Panc1 (cell line): ENCODE results near the gene LHFPL5.

Source experiments
- CTCF ChIP-seq: fragments of 450-650 bp; IDR thresholded peaks from 2 replicates; pipeline ENCODE4 v1.5.1; 2017; ENCODE audit warnings: mild to moderate bottlenecking
- POLR2AphosphoS5 ChIP-seq: IDR thresholded peaks from 2 replicates; pipeline ENCODE4 v1.6.1; 2012; ENCODE audit warnings: mild to moderate bottlenecking, low read depth, low read length, moderate library complexity
- TCF7L2 ChIP-seq: IDR thresholded peaks from 2 replicates; pipeline ENCODE4 v1.6.1; 2011; ENCODE audit warnings: mild to moderate bottlenecking, low read depth, low read length, inconsistent platforms

GRCh38 chr6:35804996-35805736 lies at the start of gene LHFPL5:
- TF ChIP-seq CTCF (no peak), TCF7L2 (no peak), POLR2AphosphoS5 (no peak)
